Caco-2 (cell line): ENCODE measurements around the gene LDOC1. TPM values are rescaled to one million over a fixed set of nuclear protein-coding genes. Genes with fewer than 3 reads are reported as not detected.

ENCODE experiments used
- BruUV-seq: library from RNA; stranded (reverse); fragments of 400-500 nt; replicated peaks from 2 replicates; lab custom pipeline; 2021; lab: Mats Ljungman, UMichigan
- CTCF ChIA-PET: fragments of 300-600 bp; sonication (Branson Sonifier 250); formaldehyde crosslinking; loops from one replicate; lab custom pipeline; 2022; ENCODE audit warnings: antibody characterized with exemption; lab: Charles Lee
- POLR2A ChIA-PET: fragments of 300-600 bp; sonication (Branson Sonifier 250); formaldehyde crosslinking; loops from one replicate; lab custom pipeline; 2022; ENCODE audit warnings: antibody characterized with exemption; lab: Charles Lee
- DNase-seq, 2 experiments: peaks; one replicate each; pipeline versions ENCODE4 v3.0.0 to v3.0.0-alpha.2; 2020 to 2022
- H3K27me3 ChIP-seq: replicated peaks from 2 replicates; pipeline ENCODE4 v1.6.0; 2011; ENCODE audit warnings: low read length; ENCODE audit not compliant: control insufficient read depth, insufficient read depth
- H3K36me3 ChIP-seq: 2 replicates; pipeline ENCODE4 v1.5.1; 2011; ENCODE audit warnings: low read length; ENCODE audit not compliant: control insufficient read depth, insufficient read depth
- H3K4me1 ChIP-seq: fragments of 250-450 bp; sonication (Bioruptor Pico); 2 replicates; pipeline ENCODE4 v1.5.1; 2020; ENCODE audit warnings: mild to moderate bottlenecking
- H3K4me3 ChIP-seq: 2 replicates; pipeline ENCODE4 v1.5.1; 2011; ENCODE audit warnings: low read depth, mild to moderate bottlenecking, control low read depth, low read length
- H3K9me3 ChIP-seq: fragments of 250-450 bp; sonication (Bioruptor Pico); 2 replicates; pipeline ENCODE4 v1.5.1; 2020; ENCODE audit warnings: mild to moderate bottlenecking, moderate library complexity
- H3K27ac Mint-ChIP-seq: one replicate; pipeline ENCODE4 v1.8.0; 2022; ENCODE audit warnings: mixed read lengths; ENCODE audit not compliant: unreplicated experiment
- H3K27me3 Mint-ChIP-seq: one replicate; pipeline ENCODE4 v1.8.0; 2022; ENCODE audit warnings: mixed read lengths; ENCODE audit not compliant: insufficient read depth, unreplicated experiment
- H3K36me3 Mint-ChIP-seq: one replicate; pipeline ENCODE4 v1.8.0; 2022; ENCODE audit warnings: mild to moderate bottlenecking, mixed read lengths; ENCODE audit not compliant: insufficient read depth, unreplicated experiment
- H3K4me1 Mint-ChIP-seq: one replicate; pipeline ENCODE4 v1.8.0; 2022; ENCODE audit warnings: low read depth, mixed read lengths; ENCODE audit not compliant: unreplicated experiment
- H3K4me3 Mint-ChIP-seq: one replicate; pipeline ENCODE4 v1.8.0; 2022; ENCODE audit warnings: mild to moderate bottlenecking, moderate library complexity, mixed read lengths; ENCODE audit not compliant: unreplicated experiment
- H3K9me3 Mint-ChIP-seq: one replicate; pipeline ENCODE4 v1.8.0; 2022; ENCODE audit warnings: mixed read lengths; ENCODE audit not compliant: unreplicated experiment
- intact Hi-C: fragments of 100-400 bp; cut with micrococcal nuclease; formaldehyde crosslinking; loops from one replicate; pipeline ENCODE4 v1.10.0; 2022; ENCODE audit not compliant: unreplicated experiment
- total RNA-seq: library from RNA; stranded (reverse); gene quantifications from 2 replicates; pipeline ENCODE4 v1.2.3, GENCODE V29; 2022
- TF ChIP-seq, protein P1 (sequence below), 2 experiments: fragments of 200-600 bp in 1 of 2; IDR thresholded peaks; 1 replicate in 1 of 2; 2 replicates in 1 of 2; pipeline versions ENCODE4 v1.5.1 to v1.8.0; 2011 to 2022; ENCODE audit warnings: antibody characterized with exemption in 1 of 2, control low read depth in 1 of 2, inconsistent platforms in 1 of 2, low read depth in 1 of 2, low read length in 1 of 2, mild to moderate bottlenecking in 1 of 2, moderate library complexity in 1 of 2; ENCODE audit not compliant: insufficient read depth in 1 of 2, severe bottlenecking in 1 of 2, unreplicated experiment in 1 of 2

LDOC1 gene
- total RNA-seq, 1 experiment from 2014 or later, result not detected

DNA sequence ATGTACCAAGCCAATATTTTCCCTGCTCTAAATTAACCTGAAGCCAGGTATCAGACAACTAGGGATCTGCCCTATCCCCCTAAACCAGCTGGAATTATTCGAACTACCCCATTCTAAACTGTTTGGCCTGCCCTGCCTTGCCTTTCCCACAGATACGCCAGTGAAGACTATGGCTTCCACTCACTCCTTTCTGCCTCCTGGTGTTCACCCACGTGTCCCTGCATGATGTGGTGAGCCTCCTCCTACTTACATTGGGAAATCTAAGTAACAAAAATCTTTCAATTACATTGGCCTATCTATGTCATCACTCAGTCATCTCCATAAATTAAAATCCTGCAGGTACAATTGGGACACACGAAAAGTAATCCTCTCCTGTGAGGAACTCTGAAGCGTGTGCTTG is 6.1 kb upstream of the LDOC1 start:
- no TSS peak for BruUV-seq
- H3K36me3 Mint-ChIP-seq, result no peaks in the 10 kb centered on the region
- H3K27me3 Mint-ChIP-seq, result no peaks in the 10 kb centered on the region

GRCh38 chrX:141180851-141181250 is 3.9 kb upstream of the LDOC1 start:
- Histone ChIP-seq H3K4me3 (no peak overlapping the region), H3K36me3 (no peaks in the 10 kb centered on the region), H3K27me3 (no peaks in the 10 kb centered on the region), H3K4me1 (no peaks in the 10 kb centered on the region), H3K9me3 (no peaks in the 10 kb centered on the region)
- Mint-ChIP-seq H3K27ac (no peak overlapping the region), H3K4me1 (no peaks in the 10 kb centered on the region), H3K4me3 (no peak overlapping the region), H3K36me3 (no peaks in the 10 kb centered on the region), H3K9me3 (peaks cover 8% of the 10 kb centered on the region), H3K27me3 (no peaks in the 10 kb centered on the region)
- DNase-seq, result no peak
- ChIA-PET CTCF (no interaction called here), POLR2A (no interaction called here)
- intact Hi-C loops, result no loop called here
- TF ChIP-seq, protein P1, sequence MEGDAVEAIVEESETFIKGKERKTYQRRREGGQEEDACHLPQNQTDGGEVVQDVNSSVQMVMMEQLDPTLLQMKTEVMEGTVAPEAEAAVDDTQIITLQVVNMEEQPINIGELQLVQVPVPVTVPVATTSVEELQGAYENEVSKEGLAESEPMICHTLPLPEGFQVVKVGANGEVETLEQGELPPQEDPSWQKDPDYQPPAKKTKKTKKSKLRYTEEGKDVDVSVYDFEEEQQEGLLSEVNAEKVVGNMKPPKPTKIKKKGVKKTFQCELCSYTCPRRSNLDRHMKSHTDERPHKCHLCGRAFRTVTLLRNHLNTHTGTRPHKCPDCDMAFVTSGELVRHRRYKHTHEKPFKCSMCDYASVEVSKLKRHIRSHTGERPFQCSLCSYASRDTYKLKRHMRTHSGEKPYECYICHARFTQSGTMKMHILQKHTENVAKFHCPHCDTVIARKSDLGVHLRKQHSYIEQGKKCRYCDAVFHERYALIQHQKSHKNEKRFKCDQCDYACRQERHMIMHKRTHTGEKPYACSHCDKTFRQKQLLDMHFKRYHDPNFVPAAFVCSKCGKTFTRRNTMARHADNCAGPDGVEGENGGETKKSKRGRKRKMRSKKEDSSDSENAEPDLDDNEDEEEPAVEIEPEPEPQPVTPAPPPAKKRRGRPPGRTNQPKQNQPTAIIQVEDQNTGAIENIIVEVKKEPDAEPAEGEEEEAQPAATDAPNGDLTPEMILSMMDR (IDR thresholded peaks at IDR 0.05; ENCODE audit: insufficient read depth in 1 of 2, low read depth in 1 of 2, low read length in 1 of 2, severe bottlenecking in 1 of 2, unreplicated experiment in 1 of 2), result no peak
- BruUV-seq, result no TSS peak

More for the DNA sequence above, 6.1 kb upstream of the LDOC1 start:
- Mint-ChIP-seq H3K4me3 (no peak overlapping the region), H3K4me1 (no peaks in the 10 kb centered on the region), H3K27ac (no peak overlapping the region), H3K9me3 (peaks cover 8% of the 10 kb centered on the region)
- CTCF ChIA-PET, result no interaction called here
- DNase-seq, result no peak
- H3K9me3 ChIP-seq, result no peaks in the 10 kb centered on the region
- intact Hi-C loops, result no loop called here
- POLR2A ChIA-PET, result no interaction called here
- no peaks in the 10 kb centered on the region for H3K36me3 ChIP-seq
- H3K4me3 ChIP-seq, result no peak overlapping the region
- TF ChIP-seq, protein P1 (IDR thresholded peaks at IDR 0.05; ENCODE audit: insufficient read depth in 1 of 2, low read depth in 1 of 2, low read length in 1 of 2, severe bottlenecking in 1 of 2, unreplicated experiment in 1 of 2), result no peak
- H3K27me3 ChIP-seq, result no peaks in the 10 kb centered on the region
- H3K4me1 ChIP-seq, result no peaks in the 10 kb centered on the region

DNA sequence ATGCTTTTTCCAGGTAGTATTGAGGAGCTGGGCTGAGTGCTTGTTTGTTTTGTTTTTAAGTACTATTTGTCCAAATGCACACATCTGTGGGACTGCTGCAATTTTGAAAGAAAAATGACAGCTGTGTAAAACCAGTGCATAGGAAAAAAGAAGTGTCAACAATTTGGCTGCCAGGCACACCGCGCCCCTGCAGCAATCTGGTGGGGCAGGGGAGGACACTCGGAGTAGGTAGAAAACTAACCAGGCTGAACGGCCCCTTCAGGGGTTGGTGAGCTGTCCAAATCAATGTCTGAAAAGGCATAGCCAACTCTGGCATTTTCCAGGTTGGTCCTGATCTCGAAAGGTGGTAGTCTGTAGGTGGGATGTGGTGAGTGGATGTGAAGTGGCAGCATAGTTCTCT is 1.1 kb downstream of the LDOC1 start:
- DNase-seq, result no peak
- no TSS peak for BruUV-seq
- no peak overlapping the region for H3K4me3 Mint-ChIP-seq
- no peaks in the 10 kb centered on the region for H3K9me3 ChIP-seq
- ChIA-PET POLR2A (no interaction called here), CTCF (no interaction called here)
- no peaks in the 10 kb centered on the region for H3K4me1 Mint-ChIP-seq
- no peak overlapping the region for H3K4me3 ChIP-seq
- no peaks in the 10 kb centered on the region for H3K27me3 Mint-ChIP-seq
- no peak overlapping the region for H3K27ac Mint-ChIP-seq
- no peaks in the 10 kb centered on the region for H3K4me1 ChIP-seq
- no peaks in the 10 kb centered on the region for H3K36me3 Mint-ChIP-seq
- TF ChIP-seq, protein P1 (IDR thresholded peaks at IDR 0.05; ENCODE audit: insufficient read depth in 1 of 2, low read depth in 1 of 2, low read length in 1 of 2, severe bottlenecking in 1 of 2, unreplicated experiment in 1 of 2), result no peak
- H3K27me3 ChIP-seq, result no peaks in the 10 kb centered on the region
- intact Hi-C loops, result no loop called here
- no peaks in the 10 kb centered on the region for H3K36me3 ChIP-seq
- peaks cover 8% of the 10 kb centered on the region for H3K9me3 Mint-ChIP-seq
